K562 (cell line): ENCODE data around the gene NELL1.

ENCODE experiments used
- ARID2 ChIP-seq: fragments of 450-650 bp; IDR thresholded peaks from 2 replicates; pipeline ENCODE4 v1.6.1; 2017; ENCODE audit warnings: antibody characterized with exemption, mild to moderate bottlenecking
- MAZ ChIP-seq, 2 experiments: fragments of 450-650 bp in 1 of 2; sonication (generic) in 1 of 2; formaldehyde crosslinking; IDR thresholded peaks in 1 of 2; conservative IDR thresholded peaks in 1 of 2; 2 replicates each; pipeline versions ENCODE4 v1.4.0 to v1.5.0; 2020; ENCODE audit warnings: mild to moderate bottlenecking in 1 of 2, missing genetic modification reagents in 1 of 2
- MXI1 ChIP-seq: IDR thresholded peaks from 2 replicates; pipeline ENCODE4 v1.6.1; 2011; ENCODE audit warnings: low read depth, mild to moderate bottlenecking, improper control_type of control experiment, low read length
- TCF3 ChIP-seq: sonication (generic); formaldehyde crosslinking; IDR thresholded peaks from 2 replicates; pipeline ENCODE4 v1.4.0; 2020; ENCODE audit warnings: mild to moderate bottlenecking, missing genetic modification reagents
- ZNF239 ChIP-seq: fragments of 250-450 bp; sonication (Bioruptor Pico); IDR thresholded peaks from 2 replicates; pipeline ENCODE4 v1.4.0; 2020; ENCODE audit warnings: mild to moderate bottlenecking
- ZNF311 ChIP-seq: fragments of 250-450 bp; sonication (Bioruptor Pico); IDR thresholded peaks from 2 replicates; pipeline ENCODE4 v1.4.0; 2020; ENCODE audit warnings: mild to moderate bottlenecking, moderate library complexity
- TF ChIP-seq, protein P1 (sequence below), 3 experiments: IDR thresholded peaks in 2 of 3; conservative IDR thresholded peaks in 1 of 3; 2 replicates each; pipeline ENCODE4 v1.5.1; 2011 to 2012; ENCODE audit warnings: low read length in 3 of 3, mild to moderate bottlenecking in 3 of 3, control low read depth in 2 of 3, improper control_type of control experiment in 1 of 3, inconsistent platforms in 1 of 3, low read depth in 1 of 3, mixed read lengths in 1 of 3, moderate library complexity in 1 of 3; ENCODE audit not compliant: insufficient read depth in 2 of 3
- TF ChIP-seq, protein P2 (sequence below): fragments of 250-450 bp; sonication (Bioruptor Pico); IDR thresholded peaks from 2 replicates; pipeline ENCODE4 v1.5.0; 2021; ENCODE audit warnings: mild to moderate bottlenecking, moderate library complexity

DNA sequence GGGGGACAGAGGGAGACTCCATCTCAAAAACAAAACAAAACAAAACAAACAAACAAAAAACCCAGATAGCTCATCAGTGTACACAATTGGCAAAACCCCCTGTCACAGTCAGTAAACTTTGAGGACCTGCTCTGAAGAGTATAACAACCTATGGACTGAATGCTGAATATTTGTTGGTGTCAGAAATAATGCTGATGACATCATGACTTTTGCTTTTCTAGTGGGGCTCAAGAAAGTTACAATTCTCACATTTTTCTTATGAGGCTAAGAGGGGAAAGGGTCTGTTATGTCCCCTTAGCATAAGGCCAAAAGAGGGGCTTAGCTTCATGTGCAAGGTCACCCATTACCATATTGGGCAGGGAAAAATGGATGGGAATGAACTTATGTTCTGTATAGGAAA is 207.4 kb downstream of the NELL1 start:
- TF ChIP-seq, protein P1, sequence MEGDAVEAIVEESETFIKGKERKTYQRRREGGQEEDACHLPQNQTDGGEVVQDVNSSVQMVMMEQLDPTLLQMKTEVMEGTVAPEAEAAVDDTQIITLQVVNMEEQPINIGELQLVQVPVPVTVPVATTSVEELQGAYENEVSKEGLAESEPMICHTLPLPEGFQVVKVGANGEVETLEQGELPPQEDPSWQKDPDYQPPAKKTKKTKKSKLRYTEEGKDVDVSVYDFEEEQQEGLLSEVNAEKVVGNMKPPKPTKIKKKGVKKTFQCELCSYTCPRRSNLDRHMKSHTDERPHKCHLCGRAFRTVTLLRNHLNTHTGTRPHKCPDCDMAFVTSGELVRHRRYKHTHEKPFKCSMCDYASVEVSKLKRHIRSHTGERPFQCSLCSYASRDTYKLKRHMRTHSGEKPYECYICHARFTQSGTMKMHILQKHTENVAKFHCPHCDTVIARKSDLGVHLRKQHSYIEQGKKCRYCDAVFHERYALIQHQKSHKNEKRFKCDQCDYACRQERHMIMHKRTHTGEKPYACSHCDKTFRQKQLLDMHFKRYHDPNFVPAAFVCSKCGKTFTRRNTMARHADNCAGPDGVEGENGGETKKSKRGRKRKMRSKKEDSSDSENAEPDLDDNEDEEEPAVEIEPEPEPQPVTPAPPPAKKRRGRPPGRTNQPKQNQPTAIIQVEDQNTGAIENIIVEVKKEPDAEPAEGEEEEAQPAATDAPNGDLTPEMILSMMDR (IDR thresholded peaks at IDR 0.05 in 2 of 3, conservative IDR thresholded peaks at IDR 0.05 in 1 of 3; ENCODE audit: insufficient read depth in 2 of 3, low read depth in 1 of 3, low read length in 3 of 3): no peak
- TF ChIP-seq MAZ (CRISPR knock-in tag; conservative IDR thresholded peaks at IDR 0.05 in 1 of 2, IDR thresholded peaks at IDR 0.05 in 1 of 2) (no peak), ARID2 (no peak), MXI1 (no peak), TCF3 (CRISPR knock-in tag) (no peak), ZNF311 (CRISPR knock-in tag) (no peak), ZNF239 (CRISPR knock-in tag) (no peak)
- TF ChIP-seq, protein P2, sequence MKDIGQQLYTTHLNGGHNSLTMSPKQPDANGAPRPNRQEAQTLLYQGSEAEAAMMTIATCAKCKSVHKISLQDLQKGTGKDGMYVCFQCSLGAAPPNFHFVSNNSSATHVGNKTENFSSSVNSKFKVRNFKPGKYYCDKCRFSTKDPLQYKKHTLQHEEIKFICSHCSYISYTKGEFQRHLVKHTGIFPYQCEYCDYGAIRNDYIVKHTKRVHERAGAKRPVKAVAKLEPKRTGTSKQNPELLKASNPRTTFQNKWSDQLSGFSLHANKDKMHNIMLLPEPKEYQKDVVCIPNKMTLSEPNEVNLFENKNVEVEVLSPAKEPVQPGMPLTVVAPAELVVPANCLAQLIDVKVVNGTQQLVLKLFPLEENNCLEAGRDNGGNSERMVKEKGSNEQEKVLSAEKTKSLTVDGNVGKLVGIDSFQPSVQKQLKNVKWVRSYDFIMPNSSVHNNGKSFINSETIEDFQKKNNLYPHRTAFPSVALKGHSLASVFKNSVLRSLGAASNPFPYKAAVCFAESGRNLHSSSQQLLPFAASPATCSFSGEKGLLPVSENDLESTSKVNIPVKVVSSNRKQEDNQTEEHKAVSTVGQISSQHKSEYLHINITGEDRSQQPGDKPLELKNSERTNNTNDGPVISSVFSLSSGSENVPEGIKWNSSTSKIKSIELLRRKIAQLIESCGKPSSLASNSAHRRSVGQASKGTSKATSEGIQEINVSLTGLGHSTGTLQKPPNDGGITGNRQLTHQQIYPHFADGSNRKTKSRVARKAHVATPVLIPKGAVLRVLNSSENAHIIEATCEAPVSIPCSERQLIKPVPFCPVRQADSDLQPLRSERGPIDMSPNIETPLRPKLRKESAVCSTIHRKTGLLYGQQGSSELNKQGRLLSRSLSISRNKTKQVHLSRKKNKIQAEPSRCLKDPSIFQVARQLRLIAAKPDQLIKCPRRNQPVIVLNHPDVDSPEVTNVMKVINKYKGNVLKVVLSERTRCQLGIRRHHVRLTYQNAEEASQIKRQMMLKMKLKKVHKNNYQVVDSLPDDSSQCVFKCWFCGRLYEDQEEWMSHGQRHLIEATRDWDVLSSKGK (CRISPR knock-in tag): no peak
